Testis (tissue), 3 donors: ENCODE data around the gene EVX2. TPM values are rescaled to one million over a fixed set of nuclear protein-coding genes. Genes with fewer than 3 reads are reported as not detected.

Source experiments
- DNase-seq: peaks from one replicate; pipeline ENCODE4 v3.0.0-alpha.2; 2019
- H3K27ac ChIP-seq, 2 donors: fragments of 200-600 bp; sonication (generic); one replicate each; pipeline ENCODE4 v1.5.1; 2019
- H3K27me3 ChIP-seq: fragments of 200-600 bp; sonication (generic); one replicate; pipeline ENCODE4 v1.5.1; 2019
- H3K36me3 ChIP-seq: fragments of 200-600 bp; sonication (generic); one replicate; pipeline ENCODE4 v1.5.1; 2017; ENCODE audit warnings: low read depth; ENCODE audit errors: missing control alignments
- H3K4me1 ChIP-seq: fragments of 200-600 bp; sonication (generic); one replicate; pipeline ENCODE4 v1.5.1; 2019
- H3K4me3 ChIP-seq, 2 donors: fragments of 200-600 bp; sonication (generic); one replicate each; pipeline ENCODE4 v1.5.1; 2017 to 2019
- H3K9me3 ChIP-seq: fragments of 200-600 bp; sonication (generic); one replicate; pipeline ENCODE4 v1.5.1; 2017
- CTCF ChIP-seq, 3 experiments: fragments of 450-650 bp in 2 of 3; fragments of 200-600 bp in 1 of 3; sonication (generic) in 1 of 3; IDR thresholded peaks; one replicate each; pipeline ENCODE4 v1.5.1; 2016 to 2019; ENCODE audit warnings: antibody characterized with exemption in 3 of 3, mild to moderate bottlenecking in 2 of 3, moderate library complexity in 1 of 3
- POLR2A ChIP-seq: fragments of 450-650 bp; IDR thresholded peaks from one replicate; pipeline ENCODE4 v1.6.1; 2017; ENCODE audit warnings: antibody characterized with exemption, mild to moderate bottlenecking, moderate library complexity
- WGBS, 2 donors: methylation state at CpG; one replicate each; pipeline ENCODE4 v1.1.5; 2018; 5-methylcytosine and 5-hydroxymethylcytosine counted together
- intact Hi-C: fragments of 100-400 bp; cut with DNase I; formaldehyde crosslinking; loops from one replicate; pipeline ENCODE4 v1.15.1; 2023; ENCODE audit warnings: low total_unique reads
- polyA plus RNA-seq: library from polyadenylated mRNA; stranded (reverse); fragments of 350-450 nt; fragmentation: Illumina TruSeq; extraction: RNeasy Lipid Tissue Mini Kit (QIAGEN cat#74804); gene quantifications from one replicate; pipeline ENCODE4 v1.2.3, GENCODE V29; 2014; ENCODE audit warnings: low read depth, low replicate concordance; ENCODE audit not compliant: insufficient read depth
- total RNA-seq, 2 donors: library from RNA; depleted of rRNA; stranded (reverse); fragments of >200 nt; gene quantifications; one replicate each; pipeline ENCODE4 v1.2.3, GENCODE V29; 2016

Gene EVX2
- total and polyA plus RNA-seq, 3 donors from 2014 or later: 1.5 to 3.1 (median 2.3) TPM

- H3K4me1 ChIP-seq: no peaks in the 10 kb centered on the region
- intact Hi-C loops: no loop called here
- no peaks in the 10 kb centered on the region for H3K27me3 ChIP-seq
- 45 to 55% methylated on average over 26 of the region's 26 CpGs for WGBS, 2 donors
- DNase-seq: no peak
- H3K27ac ChIP-seq: no peak overlapping the region
- no peaks in the 10 kb centered on the region for H3K36me3 ChIP-seq
- no peaks in the 10 kb centered on the region for H3K9me3 ChIP-seq
- no peak overlapping the region for H3K4me3 ChIP-seq
- no peak for TF ChIP-seq CTCF (IDR thresholded peaks at IDR 0.05)
- TF ChIP-seq POLR2A: no peak
These were observed 30.6 kb upstream of the EVX2 start for GRCh38 chr2:176114120-176114929.

- Histone ChIP-seq H3K27me3 (no peaks in the 10 kb centered on the region), H3K9me3 (no peaks in the 10 kb centered on the region), H3K4me1 (no peaks in the 10 kb centered on the region), H3K4me3 (peak overlapping the region in 1 of 2 donors; percentile 1), H3K27ac (peak overlapping the region in 1 of 2 donors; percentile 44), H3K36me3 (no peaks in the 10 kb centered on the region)
- no peak for TF ChIP-seq CTCF (IDR thresholded peaks at IDR 0.05)
- no peak for TF ChIP-seq POLR2A
- no peak for DNase-seq
- 32 to 43% methylated on average over 28 to 40 of the region's 40 CpGs for WGBS, 2 donors
- intact Hi-C loops: no loop called here
These were observed 28.9 kb upstream of the EVX2 start for GRCh38 chr2:176112375-176113302.

DNA sequence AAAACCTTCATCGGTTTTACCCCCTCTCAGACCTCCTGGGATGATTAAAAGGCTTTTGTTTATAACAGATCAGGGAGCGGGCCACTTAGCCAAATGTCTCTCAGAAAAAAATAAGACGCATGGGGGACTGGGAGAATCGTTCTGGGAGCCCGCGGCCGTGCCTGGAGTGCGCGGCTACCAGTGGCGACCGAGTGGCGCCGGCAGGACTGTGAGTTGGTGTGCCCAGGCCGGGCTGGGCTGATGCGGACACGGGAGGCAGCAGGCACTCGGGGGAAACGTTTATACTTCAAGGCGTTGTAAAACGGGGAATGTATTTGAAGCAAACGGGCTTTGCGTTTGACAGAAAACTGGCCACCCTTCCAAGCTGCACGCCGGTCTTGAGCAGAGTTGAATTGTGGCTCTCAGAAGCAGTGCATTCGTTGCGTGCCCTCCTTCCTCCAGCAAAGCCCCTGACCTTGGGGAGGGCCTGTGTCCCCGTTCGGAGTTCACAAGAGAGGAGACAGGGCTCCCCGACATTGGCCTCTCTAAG is 28.1 kb upstream of the EVX2 start:
- intact Hi-C loops: no loop called here
- Histone ChIP-seq H3K27ac (peak overlapping the region in 1 of 2 donors; percentile 44), H3K27me3 (no peaks in the 10 kb centered on the region), H3K4me1 (peaks cover 2% of the 10 kb centered on the region), H3K36me3 (no peaks in the 10 kb centered on the region), H3K4me3 (peak overlapping the region in 1 of 2 donors; percentile 1), H3K9me3 (no peaks in the 10 kb centered on the region)
- 24 to 37% methylated on average over 27 to 29 of the region's 29 CpGs for WGBS, 2 donors
- DNase-seq: no peak
- no peak for TF ChIP-seq CTCF (IDR thresholded peaks at IDR 0.05)
- TF ChIP-seq POLR2A: no peak

DNA sequence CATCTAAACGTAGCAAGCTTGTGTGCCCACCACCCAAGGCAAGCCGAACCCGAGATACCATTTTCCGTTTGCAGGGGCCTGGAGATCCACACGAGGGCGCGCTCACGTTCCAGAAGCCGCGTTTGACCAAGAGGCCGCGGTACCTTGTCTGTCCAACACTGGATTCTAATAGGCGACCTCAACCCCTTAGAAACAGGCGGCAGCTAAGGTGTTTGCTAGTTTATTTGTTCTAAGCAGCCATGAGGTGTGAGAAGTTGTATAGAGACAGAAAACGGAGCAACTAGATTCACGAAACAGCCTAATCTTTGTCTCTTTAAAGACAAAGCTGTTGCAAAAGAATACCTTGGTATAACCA is 27.5 kb upstream of the EVX2 start:
- intact Hi-C loops: no loop called here
- Histone ChIP-seq H3K4me1 (peaks cover 2% of the 10 kb centered on the region), H3K4me3 (peak overlapping the region in 1 of 2 donors; percentile 1), H3K9me3 (no peaks in the 10 kb centered on the region), H3K36me3 (no peaks in the 10 kb centered on the region), H3K27me3 (no peaks in the 10 kb centered on the region), H3K27ac (no peak overlapping the region)
- 27 to 32% methylated on average over 10 to 16 of the region's 16 CpGs for WGBS, 2 donors
- TF ChIP-seq POLR2A (no peak), CTCF (IDR thresholded peaks at IDR 0.05) (peak in 2 of 3 experiments; percentile 26 to 69)
- DNase-seq: peak; percentile 83
